ENCODE measurements around the gene PSD. TPM values are rescaled to one million over a fixed set of nuclear protein-coding genes. Genes with fewer than 3 reads are reported as not detected.

The PSD gene
- total and polyA plus RNA-seq, 4 donors: 32.7 to 151 (median 85.7) TPM

- Histone ChIP-seq H3K4me3 (ENCODE audit: low read depth, low read length) (peak overlapping the region; percentile 71), H3K36me3 (ENCODE audit: control insufficient read depth, insufficient read depth, low read length) (peaks cover 11% of the 10 kb centered on the region), H3K4me1 (ENCODE audit: control insufficient read depth, insufficient read depth, low read length) (peaks cover 19% of the 10 kb centered on the region), H3K27ac (ENCODE audit: low read depth, low read length) (peak overlapping the region; percentile 64), H3K27me3 (ENCODE audit: control insufficient read depth, insufficient read depth, low read length) (no peaks in the 10 kb centered on the region), H3K9me3 (ENCODE audit: control insufficient read depth, insufficient read depth, low read length) (no peaks in the 10 kb centered on the region)
- peak in 2 of 6 donors; percentile 69 to 94 for DNase-seq (ENCODE audit: low read depth in 4 of 6, low spot score in 6 of 6)
- WGBS (ENCODE audit: insufficient coverage): 0% methylated on average over 15 of the region's 30 CpGs
Observed at GRCh38 chr10:102449321-102450123, 30.9 kb upstream of the PSD start.

- WGBS (ENCODE audit: insufficient coverage): no CpG with 5 or more reads among the region's 2 CpGs
- Histone ChIP-seq H3K27ac (ENCODE audit: low read depth, low read length) (no peak overlapping the region), H3K9me3 (ENCODE audit: control insufficient read depth, insufficient read depth, low read length) (no peaks in the 10 kb centered on the region), H3K4me3 (ENCODE audit: low read depth, low read length) (no peak overlapping the region), H3K36me3 (ENCODE audit: control insufficient read depth, insufficient read depth, low read length) (no peaks in the 10 kb centered on the region), H3K4me1 (ENCODE audit: control insufficient read depth, insufficient read depth, low read length) (peaks cover 8% of the 10 kb centered on the region), H3K27me3 (ENCODE audit: control insufficient read depth, insufficient read depth, low read length) (no peaks in the 10 kb centered on the region)
- no peak for DNase-seq (ENCODE audit: low read depth in 4 of 6, low spot score in 6 of 6)
Observed at GRCh38 chr10:102444851-102445250, 26.3 kb upstream of the PSD start.

DNA sequence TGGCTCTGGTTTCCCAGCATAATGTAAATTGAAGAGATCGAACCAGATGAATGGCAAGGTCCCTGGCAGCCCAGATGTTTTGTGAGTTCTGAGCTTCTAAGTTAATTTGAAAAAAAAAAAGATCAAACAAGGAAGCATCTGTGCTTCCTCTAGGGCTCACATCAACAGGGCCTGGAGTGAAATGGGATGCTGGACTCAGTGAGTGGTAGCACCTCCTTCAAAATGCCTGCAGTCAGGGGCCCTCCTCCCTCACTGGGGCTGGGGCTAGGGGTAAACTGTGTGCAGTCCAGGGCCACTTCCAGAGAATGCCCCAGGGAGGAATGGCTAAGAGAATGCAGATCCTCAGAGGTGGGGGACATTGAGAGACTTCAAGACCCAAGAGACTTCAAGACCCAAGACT, 19.8 kb upstream of the PSD start:
- no peak overlapping the region for H3K27ac ChIP-seq (ENCODE audit: low read depth, low read length)
- no peaks in the 10 kb centered on the region for H3K36me3 ChIP-seq (ENCODE audit: control insufficient read depth, insufficient read depth, low read length)
- no peaks in the 10 kb centered on the region for H3K9me3 ChIP-seq (ENCODE audit: control insufficient read depth, insufficient read depth, low read length)
- peaks cover 21% of the 10 kb centered on the region for H3K27me3 ChIP-seq (ENCODE audit: control insufficient read depth, insufficient read depth, low read length)
- DNase-seq (ENCODE audit: low read depth in 4 of 6, low spot score in 6 of 6): no peak
- H3K4me1 ChIP-seq (ENCODE audit: control insufficient read depth, insufficient read depth, low read length): peaks cover 14% of the 10 kb centered on the region
- no CpG with 5 or more reads among the region's 1 CpG for WGBS (ENCODE audit: insufficient coverage)
- no peak overlapping the region for H3K4me3 ChIP-seq (ENCODE audit: low read depth, low read length)

GRCh38 chr10:102437515-102437914, 18.9 kb upstream of the PSD start:
- H3K27me3 ChIP-seq (ENCODE audit: control insufficient read depth, insufficient read depth, low read length): peaks cover 24% of the 10 kb centered on the region
- no peak overlapping the region for H3K27ac ChIP-seq (ENCODE audit: low read depth, low read length)
- H3K36me3 ChIP-seq (ENCODE audit: control insufficient read depth, insufficient read depth, low read length): no peaks in the 10 kb centered on the region
- WGBS (ENCODE audit: insufficient coverage): 100% methylated on average over 2 of the region's 3 CpGs
- peaks cover 21% of the 10 kb centered on the region for H3K4me1 ChIP-seq (ENCODE audit: control insufficient read depth, insufficient read depth, low read length)
- DNase-seq (ENCODE audit: low read depth in 4 of 6, low spot score in 6 of 6): no peak
- no peak overlapping the region for H3K4me3 ChIP-seq (ENCODE audit: low read depth, low read length)
- H3K9me3 ChIP-seq (ENCODE audit: control insufficient read depth, insufficient read depth, low read length): no peaks in the 10 kb centered on the region

DNA sequence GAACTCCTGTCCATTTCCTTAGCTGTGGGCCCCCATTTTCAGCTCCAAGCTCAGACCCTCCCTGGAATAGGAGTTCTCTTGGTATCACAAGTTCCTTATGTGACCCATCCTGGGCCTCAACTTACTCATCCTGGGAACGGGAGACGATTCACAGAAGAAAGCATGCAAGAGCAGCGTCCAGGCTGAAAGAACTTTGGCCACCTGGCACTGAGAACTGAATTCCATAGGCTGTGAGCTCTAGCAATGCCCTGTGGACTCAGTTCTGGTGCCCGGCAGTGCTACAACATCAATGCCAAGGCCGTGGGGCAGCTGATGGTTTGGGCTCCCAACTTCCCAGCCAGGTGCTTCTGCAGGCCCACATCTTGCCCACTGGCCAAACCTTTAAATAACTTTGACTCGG, 17.7 kb upstream of the PSD start:
- Histone ChIP-seq H3K4me1 (ENCODE audit: control insufficient read depth, insufficient read depth, low read length) (peaks cover 30% of the 10 kb centered on the region), H3K36me3 (ENCODE audit: control insufficient read depth, insufficient read depth, low read length) (no peaks in the 10 kb centered on the region), H3K27ac (ENCODE audit: low read depth, low read length) (no peak overlapping the region), H3K4me3 (ENCODE audit: low read depth, low read length) (no peak overlapping the region), H3K27me3 (ENCODE audit: control insufficient read depth, insufficient read depth, low read length) (peaks cover 24% of the 10 kb centered on the region), H3K9me3 (ENCODE audit: control insufficient read depth, insufficient read depth, low read length) (no peaks in the 10 kb centered on the region)
- WGBS (ENCODE audit: insufficient coverage): 87% methylated on average over 6 of the region's 6 CpGs
- no peak for DNase-seq (ENCODE audit: low read depth in 4 of 6, low spot score in 6 of 6)

DNA sequence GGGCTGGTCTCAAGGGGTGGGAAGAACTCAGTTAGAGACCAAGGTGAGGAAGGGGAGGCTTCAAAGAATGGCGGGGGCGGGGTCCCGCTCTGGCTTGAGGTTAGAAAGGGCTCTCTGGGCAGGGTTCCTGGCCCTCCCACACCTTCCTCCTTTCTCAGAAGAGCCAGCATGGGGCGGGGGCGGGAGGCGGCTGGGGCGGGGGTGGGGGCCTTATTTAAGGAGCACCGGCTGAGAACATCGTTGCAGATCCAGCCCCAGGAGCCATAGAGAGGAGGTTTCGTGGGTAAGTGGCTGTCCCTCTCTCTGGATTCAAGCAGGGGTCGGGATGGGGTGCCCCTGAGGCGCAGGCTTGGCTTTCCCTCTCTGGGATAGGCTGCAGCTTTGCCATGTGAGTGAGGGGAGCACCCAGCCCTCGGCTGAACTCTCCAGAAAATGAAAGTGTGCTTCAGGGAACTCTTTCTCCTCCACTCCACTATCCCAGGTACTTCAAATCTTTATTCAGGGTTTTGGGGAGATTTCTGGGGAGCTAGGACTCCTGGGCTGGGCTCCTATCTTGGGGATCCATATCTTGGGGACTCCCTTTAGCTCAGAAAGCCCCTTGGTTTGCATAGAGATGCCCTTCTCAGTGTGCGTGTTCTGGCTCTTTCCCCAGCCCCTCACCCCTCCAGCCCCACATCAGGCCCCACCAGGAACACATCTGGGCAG, 17.1 kb upstream of the PSD start:
- peak in 1 of 6 donors; percentile 35 for DNase-seq (ENCODE audit: low read depth in 4 of 6, low spot score in 6 of 6)
- 19% methylated on average over 2 of the region's 14 CpGs for WGBS (ENCODE audit: insufficient coverage)
- Histone ChIP-seq H3K36me3 (ENCODE audit: control insufficient read depth, insufficient read depth, low read length) (no peaks in the 10 kb centered on the region), H3K27me3 (ENCODE audit: control insufficient read depth, insufficient read depth, low read length) (peaks cover 24% of the 10 kb centered on the region), H3K27ac (ENCODE audit: low read depth, low read length) (peak overlapping the region; percentile 36), H3K4me3 (ENCODE audit: low read depth, low read length) (no peak overlapping the region), H3K9me3 (ENCODE audit: control insufficient read depth, insufficient read depth, low read length) (no peaks in the 10 kb centered on the region), H3K4me1 (ENCODE audit: control insufficient read depth, insufficient read depth, low read length) (peaks cover 35% of the 10 kb centered on the region)

- Histone ChIP-seq H3K27me3 (ENCODE audit: control insufficient read depth, insufficient read depth, low read length) (peaks cover 24% of the 10 kb centered on the region), H3K9me3 (ENCODE audit: control insufficient read depth, insufficient read depth, low read length) (no peaks in the 10 kb centered on the region), H3K27ac (ENCODE audit: low read depth, low read length) (peak overlapping the region; percentile 36), H3K4me3 (ENCODE audit: low read depth, low read length) (no peak overlapping the region), H3K4me1 (ENCODE audit: control insufficient read depth, insufficient read depth, low read length) (peaks cover 35% of the 10 kb centered on the region), H3K36me3 (ENCODE audit: control insufficient read depth, insufficient read depth, low read length) (peaks cover 3% of the 10 kb centered on the region)
- DNase-seq (ENCODE audit: low read depth in 4 of 6, low spot score in 6 of 6): no peak
- WGBS (ENCODE audit: insufficient coverage): 35% methylated on average over 2 of the region's 5 CpGs
Observed at GRCh38 chr10:102435133-102435497, 16.5 kb upstream of the PSD start.

- Histone ChIP-seq H3K27me3 (ENCODE audit: control insufficient read depth, insufficient read depth, low read length) (peaks cover 24% of the 10 kb centered on the region), H3K36me3 (ENCODE audit: control insufficient read depth, insufficient read depth, low read length) (peaks cover 3% of the 10 kb centered on the region), H3K4me1 (ENCODE audit: control insufficient read depth, insufficient read depth, low read length) (peaks cover 35% of the 10 kb centered on the region), H3K4me3 (ENCODE audit: low read depth, low read length) (no peak overlapping the region), H3K9me3 (ENCODE audit: control insufficient read depth, insufficient read depth, low read length) (no peaks in the 10 kb centered on the region), H3K27ac (ENCODE audit: low read depth, low read length) (peak overlapping the region; percentile 36)
- 10% methylated on average over 3 of the region's 9 CpGs for WGBS (ENCODE audit: insufficient coverage)
- no peak for DNase-seq (ENCODE audit: low read depth in 4 of 6, low spot score in 6 of 6)
Observed at GRCh38 chr10:102434394-102435132, 16.0 kb upstream of the PSD start.

GRCh38 chr10:102433619-102434046, 15.0 kb upstream of the PSD start:
- Histone ChIP-seq H3K4me1 (ENCODE audit: control insufficient read depth, insufficient read depth, low read length) (peaks cover 35% of the 10 kb centered on the region), H3K36me3 (ENCODE audit: control insufficient read depth, insufficient read depth, low read length) (peaks cover 3% of the 10 kb centered on the region), H3K27me3 (ENCODE audit: control insufficient read depth, insufficient read depth, low read length) (peaks cover 24% of the 10 kb centered on the region), H3K9me3 (ENCODE audit: control insufficient read depth, insufficient read depth, low read length) (no peaks in the 10 kb centered on the region), H3K4me3 (ENCODE audit: low read depth, low read length) (no peak overlapping the region), H3K27ac (ENCODE audit: low read depth, low read length) (no peak overlapping the region)
- 63% methylated on average over 4 of the region's 5 CpGs for whole genome bisulfite sequencing (ENCODE audit: insufficient coverage)
- DNase-seq (ENCODE audit: low read depth in 4 of 6, low spot score in 6 of 6): no peak
